Stimulated activated CD8-positive, alpha-beta memory T cell treated with anti-CD3 and anti-CD28 coated beads, Interleukin-15, amount 100 ng/mL, for 48 hours (primary cell): ENCODE results near the gene PRKAR1B.
"Not testable (repeated sequence)": the region's sequence is repeated elsewhere in the genome, so short reads cannot be mapped to it uniquely, and the experiment has no call there.

ENCODE experiments used
- DNase-seq, 2 donors: peaks; one replicate each; pipeline ENCODE4 v3.0.0-alpha.2; 2020; ENCODE audit warnings: low read depth in 2 of 2

Gene PRKAR1B

GRCh38 chr7:644381-645305 is 82.4 kb downstream of the PRKAR1B start:
- no peak for DNase-seq

- no peak for DNase-seq
Observed at GRCh38 chr7:641966-642365, 85.1 kb downstream of the PRKAR1B start.

- DNase-seq: no peak
Observed at GRCh38 chr7:641269-641671, 85.8 kb downstream of the PRKAR1B start.

- DNase-seq: no peak
Observed at GRCh38 chr7:638256-639011, 88.6 kb downstream of the PRKAR1B start.

GRCh38 chr7:637826-638225 is 89.3 kb downstream of the PRKAR1B start:
- DNase-seq: no peak

- no peak for DNase-seq
Observed at GRCh38 chr7:636396-636795, 90.7 kb downstream of the PRKAR1B start.

- DNase-seq: not testable (repeated sequence)
Observed at GRCh38 chr7:635687-636382, 91.2 kb downstream of the PRKAR1B start.

- no peak for DNase-seq
Observed at GRCh38 chr7:635227-635626, 91.9 kb downstream of the PRKAR1B start.

GRCh38 chr7:633381-634018 is 93.6 kb downstream of the PRKAR1B start:
- no peak for DNase-seq

GRCh38 chr7:632831-633210 is 94.3 kb downstream of the PRKAR1B start:
- DNase-seq: no peak

GRCh38 chr7:631964-632830 is 94.9 kb downstream of the PRKAR1B start:
- no peak for DNase-seq

GRCh38 chr7:631291-631711 is 95.8 kb downstream of the PRKAR1B start:
- DNase-seq: no peak

- DNase-seq: no peak
Observed at GRCh38 chr7:630539-630938, 96.5 kb downstream of the PRKAR1B start.

GRCh38 chr7:630111-630511 is 97.0 kb downstream of the PRKAR1B start:
- no peak for DNase-seq

GRCh38 chr7:628826-629225 is 98.3 kb downstream of the PRKAR1B start:
- no peak for DNase-seq

- no peak for DNase-seq
Observed at GRCh38 chr7:628402-628763, 98.7 kb downstream of the PRKAR1B start.

- no peak for DNase-seq
Observed at GRCh38 chr7:627661-628401, 99.2 kb downstream of the PRKAR1B start.

GRCh38 chr7:625376-625971 is 101.6 kb downstream of the PRKAR1B start:
- no peak for DNase-seq

- DNase-seq: no peak
Observed at GRCh38 chr7:623464-623863, 103.6 kb downstream of the PRKAR1B start.
